Immature natural killer cell (primary cell): ENCODE results near the gene CDT1. TPM values are rescaled to one million over a fixed set of nuclear protein-coding genes. Genes with fewer than 3 reads are reported as not detected.
A peak's percentile ranks its signal among the peaks of the same experiment; 100 is the strongest.
"Not testable (repeated sequence)": the region's sequence is repeated elsewhere in the genome, so short reads cannot be mapped to it uniquely, and the experiment has no call there.

Experiments used
- DNase-seq, 3 donors: peaks; one replicate each; pipeline ENCODE4 v3.0.0; 2022; ENCODE audit warnings: mixed read lengths in 1 of 3
- H3K27ac Mint-ChIP-seq, 6 donors: one replicate each; pipeline ENCODE4 v1.8.0; 2020; ENCODE audit warnings: mixed read lengths in 6 of 6, mild to moderate bottlenecking in 5 of 6, inconsistent platforms in 4 of 6, moderate library complexity in 3 of 6
- H3K27me3 Mint-ChIP-seq, 3 donors: one replicate each; pipeline ENCODE4 v1.8.0; 2020 to 2021; ENCODE audit warnings: low read depth in 3 of 3, mild to moderate bottlenecking in 3 of 3, mixed read lengths in 3 of 3, moderate library complexity in 3 of 3, inconsistent platforms in 1 of 3
- H3K36me3 Mint-ChIP-seq, 3 donors: one replicate each; pipeline ENCODE4 v1.8.0; 2020; ENCODE audit warnings: mixed read lengths in 3 of 3, inconsistent platforms in 2 of 3, mild to moderate bottlenecking in 2 of 3
- H3K4me1 Mint-ChIP-seq, 2 donors: one replicate each; pipeline ENCODE4 v1.8.0; 2020; ENCODE audit warnings: inconsistent platforms in 2 of 2, mild to moderate bottlenecking in 2 of 2, mixed read lengths in 2 of 2, moderate library complexity in 1 of 2
- H3K4me3 Mint-ChIP-seq, 5 donors: one replicate each; pipeline ENCODE4 v1.8.0; 2020; ENCODE audit warnings: mild to moderate bottlenecking in 5 of 5, mixed read lengths in 5 of 5, inconsistent platforms in 3 of 5, moderate library complexity in 3 of 5
- H3K9me3 Mint-ChIP-seq, 6 donors: one replicate each; pipeline ENCODE4 v1.8.0; 2020; ENCODE audit warnings: mild to moderate bottlenecking in 6 of 6, mixed read lengths in 6 of 6, inconsistent platforms in 4 of 6, moderate library complexity in 3 of 6
- polyA plus RNA-seq, 3 donors: library from polyadenylated mRNA; unstranded; fragments of 300-500 nt; fragmentation: Illumina TruSeq; gene quantifications; one replicate each; pipeline ENCODE4 v1.2.3, GENCODE V29; 2021

The CDT1 gene
- polyA plus RNA-seq, 3 donors from 2014 or later = 1.3 to 3.1 TPM; not detected in 1

DNA sequence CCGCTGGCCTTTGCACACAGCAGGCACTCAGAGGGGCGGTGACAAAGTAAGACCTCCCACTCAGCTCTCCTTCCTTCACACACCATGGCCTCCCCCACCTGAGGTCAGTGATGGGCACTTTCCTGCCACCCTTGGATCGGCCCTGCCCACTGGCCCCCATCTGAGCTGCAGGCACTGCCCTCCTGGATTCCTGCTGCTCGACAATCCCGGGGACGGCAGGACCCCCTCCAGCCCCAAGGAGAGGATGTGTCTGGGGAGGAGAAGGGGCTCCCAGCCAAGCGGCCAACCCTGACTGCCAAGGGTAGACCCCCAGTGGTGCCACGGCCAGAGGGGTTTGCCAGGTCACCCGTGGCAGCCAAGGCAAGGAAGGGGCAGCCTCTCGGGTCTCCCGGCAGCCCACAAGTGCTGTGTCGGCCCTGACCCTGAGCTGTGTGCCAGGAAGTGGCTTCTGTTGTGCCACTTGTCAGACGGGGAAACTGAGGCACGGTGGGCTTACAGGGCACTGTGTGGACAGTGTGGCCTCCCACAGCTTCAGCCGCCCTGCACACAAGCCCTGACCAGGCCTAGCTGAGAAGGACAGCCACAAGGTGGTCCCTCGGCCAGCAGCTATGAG lies 41.2 kb upstream of the CDT1 start:
- DNase-seq = no peak
- H3K27me3 Mint-ChIP-seq = peaks cover 0 to 8% (median 6%) of the 10 kb centered on the region in 3 donors
- peaks cover 35 to 36% of the 10 kb centered on the region in 2 donors for H3K4me1 Mint-ChIP-seq
- no peak overlapping the region for H3K27ac Mint-ChIP-seq
- peaks cover 0 to 5% (median 3%) of the 10 kb centered on the region in 3 donors for H3K36me3 Mint-ChIP-seq
- no peak overlapping the region for H3K4me3 Mint-ChIP-seq
- H3K9me3 Mint-ChIP-seq = no peaks in the 10 kb centered on the region

DNA sequence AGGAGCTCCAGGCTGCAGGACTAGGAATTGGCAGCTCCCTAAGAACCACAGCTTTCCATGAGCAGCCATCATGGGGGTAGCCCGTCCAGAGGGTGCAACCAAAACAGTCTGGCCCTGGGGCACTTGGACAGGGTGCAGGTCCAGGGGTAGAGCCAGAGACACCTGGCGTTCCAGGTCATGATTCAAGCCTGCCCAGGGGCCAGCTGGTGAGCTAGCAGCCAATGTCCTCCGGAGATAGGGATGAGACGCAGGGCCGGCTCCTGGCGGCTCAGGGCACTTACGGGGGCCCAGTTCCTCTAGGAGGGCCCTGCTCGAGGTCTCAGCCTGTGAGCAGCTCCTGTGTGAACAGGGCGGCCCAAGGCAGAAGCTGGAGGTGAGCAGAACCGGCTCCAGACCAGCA lies 40.6 kb upstream of the CDT1 start:
- Mint-ChIP-seq H3K9me3 (no peaks in the 10 kb centered on the region), H3K27ac (no peak overlapping the region), H3K4me1 (peaks cover 37 to 38% of the 10 kb centered on the region in 2 donors), H3K36me3 (peaks cover 0 to 5% (median 3%) of the 10 kb centered on the region in 3 donors), H3K27me3 (peaks cover 0 to 8% (median 6%) of the 10 kb centered on the region in 3 donors), H3K4me3 (no peak overlapping the region)
- no peak for DNase-seq

DNA sequence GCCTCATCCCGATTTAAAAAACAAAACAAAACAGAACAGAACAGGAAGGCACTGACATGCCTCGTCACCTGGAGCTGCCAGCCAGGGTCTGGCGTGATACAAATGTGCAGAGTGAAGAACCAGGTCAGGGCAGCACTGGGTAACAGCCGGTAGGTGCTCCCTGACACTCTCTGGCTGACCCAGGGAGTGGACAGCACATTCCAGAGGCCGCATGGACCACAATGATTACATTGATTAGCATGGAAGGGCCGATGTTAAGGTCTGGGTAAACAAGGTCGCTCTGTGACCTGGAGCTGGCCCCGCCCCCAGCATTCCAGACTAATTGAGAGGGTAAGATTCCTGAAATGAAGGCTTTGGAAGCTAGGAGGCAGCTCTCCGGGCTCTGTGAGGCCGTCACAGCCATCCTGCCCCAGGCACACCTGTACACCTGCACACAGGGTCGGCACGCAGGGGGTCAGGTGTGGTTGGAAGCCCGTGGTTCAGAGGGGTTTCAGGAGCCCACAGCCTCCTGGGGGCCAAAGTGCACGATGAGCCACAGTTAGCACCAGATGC lies 40.0 kb upstream of the CDT1 start:
- peak overlapping the region in 1 of 5 donors; percentile 12 for H3K4me3 Mint-ChIP-seq
- peaks cover 31 to 33% of the 10 kb centered on the region in 2 donors for H3K4me1 Mint-ChIP-seq
- H3K36me3 Mint-ChIP-seq = peaks cover 0 to 5% (median 2%) of the 10 kb centered on the region in 3 donors
- H3K27me3 Mint-ChIP-seq = peaks cover 0 to 6% (median 6%) of the 10 kb centered on the region in 3 donors
- H3K9me3 Mint-ChIP-seq = no peaks in the 10 kb centered on the region
- peak overlapping the region in 4 of 6 donors; percentile 39 to 67 (median 50) for H3K27ac Mint-ChIP-seq
- no peak for DNase-seq

DNA sequence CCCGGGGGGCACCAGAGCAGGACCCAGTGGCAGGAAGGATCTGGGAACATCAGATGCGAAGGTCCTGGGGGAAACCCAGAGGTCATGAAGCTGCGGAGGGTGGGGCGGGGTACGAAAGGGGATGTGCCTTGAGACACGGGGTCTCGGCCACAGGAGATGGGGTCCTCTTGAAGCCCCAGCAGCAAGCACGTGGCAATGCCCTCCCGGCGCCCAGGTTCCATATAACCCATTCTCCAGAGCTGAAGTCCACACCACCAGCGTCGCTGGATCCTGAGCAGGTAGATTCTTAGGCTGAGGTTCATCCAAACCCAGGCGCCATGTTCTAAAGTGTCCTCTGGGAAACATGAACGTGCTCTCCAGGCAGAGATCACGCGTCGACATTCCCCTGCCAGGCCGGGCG lies 39.5 kb upstream of the CDT1 start:
- Mint-ChIP-seq H3K4me3 (no peak overlapping the region), H3K27me3 (peaks cover 0 to 6% (median 6%) of the 10 kb centered on the region in 3 donors), H3K4me1 (peaks cover 30 to 32% of the 10 kb centered on the region in 2 donors), H3K27ac (no peak overlapping the region), H3K36me3 (peaks cover 0 to under 1% (median 0%) of the 10 kb centered on the region in 3 donors), H3K9me3 (no peaks in the 10 kb centered on the region)
- DNase-seq = no peak

DNA sequence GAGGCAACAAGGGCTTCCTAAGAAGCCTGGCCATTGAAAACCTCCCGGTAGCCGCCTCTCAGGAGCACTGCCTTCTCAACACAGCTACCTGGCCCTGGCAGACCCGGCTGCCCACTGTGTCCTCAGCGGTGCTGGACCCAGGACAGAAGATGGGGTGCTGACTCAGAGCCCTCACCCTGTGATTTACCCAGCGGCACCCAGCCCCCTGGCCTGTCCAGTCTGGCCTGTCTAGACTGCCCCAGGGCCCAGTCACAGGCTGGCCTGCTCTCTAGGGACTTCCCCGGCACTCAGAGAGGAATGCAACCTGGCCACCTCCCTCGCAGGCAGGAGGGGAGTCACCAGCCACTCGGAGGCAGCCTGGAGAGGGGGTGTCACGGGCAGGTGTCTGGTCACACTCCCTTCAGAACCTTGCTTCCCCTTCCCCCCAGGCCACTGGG lies 38.7 kb upstream of the CDT1 start:
- no peak overlapping the region for H3K27ac Mint-ChIP-seq
- DNase-seq = no peak
- H3K9me3 Mint-ChIP-seq = no peaks in the 10 kb centered on the region
- peaks cover 37 to 39% of the 10 kb centered on the region in 2 donors for H3K4me1 Mint-ChIP-seq
- H3K27me3 Mint-ChIP-seq = peaks cover 0 to 6% (median 6%) of the 10 kb centered on the region in 3 donors
- H3K4me3 Mint-ChIP-seq = no peak overlapping the region
- H3K36me3 Mint-ChIP-seq = no peaks in the 10 kb centered on the region

DNA sequence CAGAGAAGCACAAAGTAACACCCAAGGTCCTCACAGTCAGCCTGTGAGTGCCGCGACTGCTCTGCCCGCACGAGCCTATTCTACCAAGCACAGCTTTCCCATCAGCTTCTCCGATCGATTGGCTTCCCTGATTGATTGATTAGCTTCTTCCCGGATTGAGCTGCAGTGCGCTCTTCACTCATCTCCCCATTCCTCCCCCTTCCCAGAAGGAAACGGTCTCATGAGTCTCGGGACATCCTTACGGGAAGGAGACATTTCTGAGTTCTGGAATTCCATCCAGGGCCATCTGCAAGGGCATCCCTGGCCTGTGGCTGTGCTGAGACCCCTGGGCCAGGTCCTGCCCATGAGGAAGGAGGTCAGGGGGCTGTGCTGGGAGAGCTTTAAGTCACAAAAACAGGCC lies 36.6 kb upstream of the CDT1 start:
- H3K27ac Mint-ChIP-seq = peak overlapping the region in 4 of 6 donors; percentile 30 to 90 (median 61)
- H3K4me3 Mint-ChIP-seq = peak overlapping the region in 2 of 5 donors; percentile 49 to 60
- H3K36me3 Mint-ChIP-seq = no peaks in the 10 kb centered on the region
- no peaks in the 10 kb centered on the region for H3K9me3 Mint-ChIP-seq
- peaks cover 49 to 51% of the 10 kb centered on the region in 2 donors for H3K4me1 Mint-ChIP-seq
- peaks cover 0 to 9% (median 6%) of the 10 kb centered on the region in 3 donors for H3K27me3 Mint-ChIP-seq
- DNase-seq = no peak

DNA sequence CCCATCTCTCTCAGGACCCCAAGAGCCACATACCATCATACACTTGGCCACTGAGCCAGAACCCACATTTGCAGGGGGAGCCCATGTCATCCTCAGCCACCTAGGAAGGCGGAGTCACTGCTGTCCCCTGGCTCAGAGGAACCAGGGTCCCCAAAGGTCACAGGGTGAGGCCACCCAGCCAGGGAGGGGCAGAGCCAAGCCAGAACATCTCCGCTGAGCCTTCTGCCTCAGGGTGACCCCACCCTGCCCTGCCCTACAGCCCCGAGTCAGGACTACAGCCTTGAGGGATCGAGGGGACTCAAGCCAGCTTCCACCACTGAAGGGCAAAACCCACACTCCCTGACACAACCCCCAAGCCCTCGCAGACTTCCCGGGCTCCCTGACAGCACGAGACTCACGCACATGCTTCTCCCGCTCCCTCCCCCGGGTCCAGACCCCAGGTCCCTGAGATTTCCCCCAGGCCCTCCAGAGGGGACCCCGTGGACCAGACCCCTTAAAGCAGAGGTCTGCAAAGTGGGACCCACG lies 36.0 kb upstream of the CDT1 start:
- no peak overlapping the region for H3K4me3 Mint-ChIP-seq

DNA sequence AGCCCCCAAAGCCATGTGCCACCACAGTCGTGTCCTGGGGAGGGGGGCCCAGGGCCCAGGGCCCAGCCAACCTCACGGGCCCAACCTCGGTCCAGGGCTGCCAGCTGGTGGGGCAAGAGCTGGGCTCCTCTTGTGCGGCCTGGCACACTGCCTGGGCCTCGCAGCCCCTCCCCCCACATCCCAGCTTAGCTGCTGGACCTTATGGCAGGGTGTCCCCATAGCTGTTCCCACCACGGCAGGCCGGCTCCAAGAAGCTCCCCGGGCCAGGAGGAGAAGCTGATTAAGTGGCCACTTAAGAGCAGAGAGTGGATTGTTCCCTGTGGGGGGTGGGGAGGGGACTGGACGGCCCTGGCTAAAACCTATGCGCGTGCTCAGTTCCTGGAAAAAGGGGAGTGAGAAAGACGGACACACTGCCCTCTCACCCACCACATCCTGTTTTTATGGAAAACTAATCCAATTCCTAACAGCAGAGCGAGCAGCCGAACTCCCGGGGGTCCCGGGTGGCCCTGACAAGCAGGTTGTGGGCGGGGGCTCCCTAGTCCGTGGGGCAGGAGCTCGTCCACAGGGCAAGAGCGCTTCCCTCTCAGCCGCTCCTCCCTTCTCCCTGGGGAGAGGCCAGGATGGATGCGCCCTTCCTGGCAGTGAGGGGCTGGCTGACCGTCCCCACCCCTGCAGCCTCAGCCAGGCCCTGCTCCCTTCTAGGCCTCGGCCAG lies 35.4 kb upstream of the CDT1 start:
- H3K36me3 Mint-ChIP-seq = no peaks in the 10 kb centered on the region
- H3K27me3 Mint-ChIP-seq = peaks cover 0 to 9% (median 6%) of the 10 kb centered on the region in 3 donors
- no peaks in the 10 kb centered on the region for H3K9me3 Mint-ChIP-seq
- H3K4me1 Mint-ChIP-seq = peaks cover 49% of the 10 kb centered on the region in 2 donors
- no peak overlapping the region for H3K27ac Mint-ChIP-seq
- H3K4me3 Mint-ChIP-seq = no peak overlapping the region
- DNase-seq = no peak

More for the DNA sequence above, 36.0 kb upstream of the CDT1 start:
- H3K27ac Mint-ChIP-seq = peak overlapping the region in 4 of 6 donors; percentile 5 to 64 (median 44)
- no peaks in the 10 kb centered on the region for H3K9me3 Mint-ChIP-seq
- H3K27me3 Mint-ChIP-seq = peaks cover 0 to 9% (median 6%) of the 10 kb centered on the region in 3 donors
- H3K4me1 Mint-ChIP-seq = peaks cover 49 to 51% of the 10 kb centered on the region in 2 donors
- DNase-seq = no peak
- H3K36me3 Mint-ChIP-seq = no peaks in the 10 kb centered on the region

DNA sequence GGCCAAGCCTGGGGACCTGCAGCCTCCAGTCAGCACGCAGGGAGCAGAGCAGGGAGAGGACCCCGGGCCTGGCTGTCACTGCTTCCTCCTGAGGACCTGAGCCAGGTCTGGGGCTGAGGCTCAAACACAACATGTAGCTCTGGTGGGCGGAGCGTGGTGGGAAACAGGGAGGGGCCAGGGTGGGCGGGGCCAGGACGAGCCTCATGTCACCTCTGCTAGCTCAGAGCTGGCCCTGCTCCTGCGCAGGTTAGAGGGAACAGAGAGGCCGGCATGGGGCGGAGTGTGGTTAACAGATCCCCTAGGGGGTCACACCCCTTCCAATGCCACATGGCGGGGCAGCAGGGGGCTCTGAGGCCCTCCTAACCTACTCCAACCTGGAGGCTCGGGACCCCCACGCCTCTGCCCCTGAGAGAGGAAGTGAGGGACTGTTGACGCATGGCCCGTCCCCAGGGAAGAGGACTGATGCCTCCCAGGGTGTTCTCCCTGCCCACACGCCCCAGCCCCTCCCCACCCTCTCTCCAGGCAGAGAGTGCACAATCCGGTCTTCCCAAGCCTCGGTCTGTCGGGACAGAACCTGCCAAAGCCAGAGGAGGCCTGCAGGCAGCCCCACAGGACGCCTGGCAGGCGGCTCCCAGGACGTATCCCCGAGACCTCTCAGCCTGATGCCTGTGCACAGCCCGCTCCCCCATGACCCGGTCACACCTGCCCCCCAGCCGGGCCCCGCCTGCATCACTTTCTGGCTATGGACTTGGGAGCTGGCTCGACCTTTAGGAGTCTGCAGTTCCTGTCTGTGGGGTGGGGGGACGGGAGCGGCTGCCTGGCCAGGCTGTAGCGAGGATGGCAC lies 33.8 kb upstream of the CDT1 start:
- H3K4me3 Mint-ChIP-seq = peak overlapping the region in 3 of 5 donors; percentile 22 to 63 (median 51)
- H3K27me3 Mint-ChIP-seq = peaks cover 0 to 8% (median 6%) of the 10 kb centered on the region in 3 donors
- no peaks in the 10 kb centered on the region for H3K36me3 Mint-ChIP-seq
- no peaks in the 10 kb centered on the region for H3K9me3 Mint-ChIP-seq
- DNase-seq = no peak
- H3K27ac Mint-ChIP-seq = peak overlapping the region in 5 of 6 donors; percentile 6 to 95 (median 57)
- peaks cover 45 to 52% of the 10 kb centered on the region in 2 donors for H3K4me1 Mint-ChIP-seq

DNA sequence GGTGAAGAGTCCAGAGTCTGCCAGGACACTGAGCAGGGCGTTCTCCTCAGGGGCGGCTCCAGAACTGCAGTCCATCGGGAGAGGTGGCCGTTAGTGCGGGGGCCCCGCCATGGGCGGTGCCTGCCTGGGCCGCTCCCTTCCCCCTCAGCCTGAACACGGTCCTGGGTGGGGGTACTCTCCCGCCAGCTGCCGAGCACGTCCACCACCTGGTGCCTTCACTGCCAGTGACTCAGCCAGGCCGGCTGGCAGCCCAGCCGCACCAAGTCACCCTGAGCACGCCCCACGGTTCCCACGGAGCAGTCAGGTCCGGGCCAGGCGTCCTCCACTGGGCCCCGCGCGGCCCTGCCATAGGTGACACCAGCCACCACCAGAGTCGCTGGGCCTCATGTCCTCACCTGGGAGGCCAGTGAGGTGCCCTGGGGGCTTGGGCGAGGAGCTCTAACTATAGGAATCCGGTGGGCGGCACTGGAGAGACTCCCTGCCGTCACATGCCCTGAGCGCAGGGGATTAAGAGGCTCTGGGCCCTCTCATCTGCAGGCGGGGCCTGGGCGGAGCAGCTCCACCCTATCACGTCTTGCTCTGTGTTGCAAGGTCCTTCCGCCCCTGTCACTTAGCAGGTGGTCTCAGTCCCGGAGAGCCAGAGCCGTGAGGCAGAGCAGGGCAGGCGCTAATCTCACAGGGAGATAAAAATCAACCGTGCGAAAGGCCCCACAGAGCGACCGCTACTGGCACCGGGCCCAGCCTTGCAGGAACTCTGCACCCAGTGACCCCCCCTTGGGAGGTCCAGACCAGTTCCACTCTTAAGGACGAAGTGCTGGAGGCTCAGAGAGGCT lies 32.9 kb upstream of the CDT1 start:
- Mint-ChIP-seq H3K4me1 (peaks cover 38 to 45% of the 10 kb centered on the region in 2 donors), H3K9me3 (no peaks in the 10 kb centered on the region), H3K27me3 (peaks cover 0 to 8% (median 6%) of the 10 kb centered on the region in 3 donors), H3K27ac (peak overlapping the region; percentile 86 to 96 (median 92)), H3K4me3 (peak overlapping the region; percentile 28 to 68 (median 51)), H3K36me3 (no peaks in the 10 kb centered on the region)
- DNase-seq = peak; percentile 84

DNA sequence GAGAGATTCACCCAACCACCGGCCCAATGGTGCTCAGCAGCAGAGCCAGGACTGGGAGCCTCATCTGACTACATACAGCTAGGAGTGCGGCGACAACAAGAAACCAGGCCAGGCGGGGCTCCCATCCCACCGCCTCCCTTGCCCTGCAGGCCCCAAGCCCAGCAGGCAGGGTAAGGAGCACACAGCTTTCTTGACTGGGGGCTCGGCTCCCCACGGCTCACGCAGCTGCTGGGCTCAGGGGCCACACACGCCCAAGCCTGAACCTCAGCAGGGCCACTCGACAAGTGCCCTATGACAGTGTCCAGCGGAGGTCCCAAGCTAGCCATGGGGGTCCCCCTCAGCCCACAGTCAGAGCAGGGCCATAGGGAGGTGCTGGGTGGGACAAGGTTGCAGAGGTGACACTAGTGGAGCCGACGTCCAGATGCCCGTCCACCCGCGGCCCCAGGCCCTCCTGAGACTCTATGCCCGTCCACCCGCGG lies 32.3 kb upstream of the CDT1 start:
- peak overlapping the region; percentile 86 to 96 (median 92) for H3K27ac Mint-ChIP-seq
- peaks cover 0 to 3% (median 0%) of the 10 kb centered on the region in 3 donors for H3K27me3 Mint-ChIP-seq
- H3K36me3 Mint-ChIP-seq = no peaks in the 10 kb centered on the region
- H3K4me1 Mint-ChIP-seq = peaks cover 32 to 39% of the 10 kb centered on the region in 2 donors
- no peak for DNase-seq
- H3K9me3 Mint-ChIP-seq = no peaks in the 10 kb centered on the region
- peak overlapping the region; percentile 28 to 68 (median 51) for H3K4me3 Mint-ChIP-seq

DNA sequence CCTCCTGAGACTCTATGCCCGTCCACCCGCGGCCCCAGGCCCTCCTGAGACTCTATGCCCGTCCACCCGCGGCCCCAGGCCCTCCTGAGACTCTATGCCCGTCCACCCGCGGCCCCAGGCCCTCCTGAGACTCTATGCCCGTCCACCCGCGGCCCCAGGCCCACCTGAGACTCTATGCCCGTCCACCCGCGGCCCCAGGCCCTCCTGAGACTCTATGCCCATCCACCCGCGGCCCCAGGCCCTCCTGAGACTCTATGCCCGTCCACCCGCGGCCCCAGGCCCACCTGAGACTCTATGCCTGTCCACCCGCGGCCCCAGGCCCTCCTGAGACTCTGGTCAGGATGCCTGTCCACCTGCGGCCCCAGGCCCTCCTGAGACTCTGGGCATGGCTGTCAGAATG lies 31.8 kb upstream of the CDT1 start:
- not testable (repeated sequence) for H3K4me3 Mint-ChIP-seq, H3K27me3 Mint-ChIP-seq, DNase-seq, H3K9me3 Mint-ChIP-seq, H3K36me3 Mint-ChIP-seq
- peaks cover 31 to 40% of the 10 kb centered on the region in 2 donors for H3K4me1 Mint-ChIP-seq
- peak overlapping the region in 1 of 6 donors; percentile 40 for H3K27ac Mint-ChIP-seq
